ENCODE results near the gene STX8.

Gene STX8

DNA sequence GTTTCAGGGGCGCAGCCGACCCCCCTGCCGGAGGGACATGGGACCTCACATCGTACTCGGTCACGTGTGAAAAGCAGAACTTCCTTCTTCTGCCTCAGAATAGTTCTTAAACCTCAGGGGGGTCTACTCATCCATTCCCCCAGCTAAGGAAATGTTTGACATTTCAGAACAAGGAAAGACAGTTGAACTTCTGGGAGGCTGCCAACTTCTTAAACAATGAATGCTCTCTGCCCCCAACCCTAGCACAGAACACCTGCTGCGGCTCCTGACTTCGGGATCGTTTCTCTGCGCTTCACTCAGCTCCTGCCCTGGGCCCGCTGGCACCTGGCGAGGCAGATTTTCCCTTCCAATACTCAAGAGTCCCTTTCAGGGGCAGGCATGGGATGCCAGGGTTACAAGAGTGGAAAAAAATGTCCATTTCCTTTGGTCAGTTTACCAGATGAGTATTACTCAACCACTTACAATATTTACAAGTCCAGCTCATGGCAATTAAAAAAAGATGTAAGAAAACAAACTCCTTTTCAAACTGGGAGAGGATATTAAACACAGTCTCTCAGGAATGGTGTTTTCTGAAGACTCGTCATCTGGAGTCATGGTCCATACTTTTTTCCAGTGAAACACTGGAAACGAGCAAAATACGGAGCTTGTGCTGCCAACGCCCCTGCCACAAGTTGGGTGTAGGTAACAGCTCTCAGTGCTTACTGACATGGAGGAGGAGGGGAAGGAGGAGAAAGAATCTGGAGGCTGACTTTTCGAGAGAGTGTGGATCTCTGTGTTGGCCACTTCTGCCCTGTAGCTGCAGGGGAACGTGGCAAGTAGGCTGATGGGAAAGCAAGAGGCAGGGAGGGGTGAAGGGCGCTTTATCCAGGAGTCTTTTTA lies 318.6 kb downstream of the STX8 start:
- peak; percentile 24 for DNase-seq

GRCh38 chr17:9256361-9256750 lies 319.3 kb downstream of the STX8 start:
- DNase-seq, result no peak

DNA sequence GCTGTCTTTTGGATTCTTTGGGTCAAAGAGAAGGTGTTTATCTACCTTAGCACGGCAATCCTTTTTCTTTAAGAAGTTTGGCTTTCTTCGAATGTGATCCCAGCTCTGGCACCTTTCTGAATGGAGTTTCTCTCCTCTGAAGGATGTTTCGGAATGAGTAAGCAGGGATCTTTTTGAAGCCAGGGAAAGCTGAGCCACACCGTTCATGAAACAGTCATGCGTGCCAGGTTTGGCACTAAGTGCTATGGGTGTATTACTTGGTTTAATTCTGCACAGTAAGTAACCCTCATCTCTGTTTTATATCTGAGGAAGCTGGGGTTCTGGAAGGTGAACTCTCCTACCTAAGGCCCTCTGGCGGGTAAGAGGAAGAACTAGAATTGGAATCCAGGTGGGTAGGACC lies 319.8 kb downstream of the STX8 start:
- DNase-seq, result no peak

DNA sequence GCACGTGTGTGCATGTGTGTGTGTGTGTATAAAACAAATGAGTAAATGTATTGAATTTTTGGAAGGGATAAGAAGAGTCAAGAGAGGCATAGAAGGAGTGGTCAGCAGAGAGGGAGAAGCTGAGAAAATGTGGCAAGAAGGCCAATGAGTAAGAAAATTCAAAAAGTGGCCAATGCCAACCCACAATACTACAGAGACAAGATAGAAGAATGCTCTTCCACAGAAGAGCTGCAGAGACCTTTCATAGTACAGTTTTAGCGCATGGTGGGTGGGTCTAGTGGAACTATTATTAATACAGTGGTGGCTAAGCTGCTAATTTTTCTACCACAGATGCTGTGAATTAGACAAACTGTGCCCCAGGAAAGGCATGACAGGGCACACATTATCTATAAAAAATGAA lies 320.8 kb downstream of the STX8 start:
- no peak for DNase-seq

- no peak for DNase-seq
These were observed 322.3 kb downstream of the STX8 start for GRCh38 chr17:9253308-9253707.

GRCh38 chr17:9251273-9251672 lies 324.3 kb downstream of the STX8 start:
- DNase-seq, result peak; percentile 66

- no peak for DNase-seq
These were observed 326.2 kb downstream of the STX8 start for GRCh38 chr17:9249245-9249953.

GRCh38 chr17:9247401-9247938 lies 328.1 kb downstream of the STX8 start:
- DNase-seq, result no peak

DNA sequence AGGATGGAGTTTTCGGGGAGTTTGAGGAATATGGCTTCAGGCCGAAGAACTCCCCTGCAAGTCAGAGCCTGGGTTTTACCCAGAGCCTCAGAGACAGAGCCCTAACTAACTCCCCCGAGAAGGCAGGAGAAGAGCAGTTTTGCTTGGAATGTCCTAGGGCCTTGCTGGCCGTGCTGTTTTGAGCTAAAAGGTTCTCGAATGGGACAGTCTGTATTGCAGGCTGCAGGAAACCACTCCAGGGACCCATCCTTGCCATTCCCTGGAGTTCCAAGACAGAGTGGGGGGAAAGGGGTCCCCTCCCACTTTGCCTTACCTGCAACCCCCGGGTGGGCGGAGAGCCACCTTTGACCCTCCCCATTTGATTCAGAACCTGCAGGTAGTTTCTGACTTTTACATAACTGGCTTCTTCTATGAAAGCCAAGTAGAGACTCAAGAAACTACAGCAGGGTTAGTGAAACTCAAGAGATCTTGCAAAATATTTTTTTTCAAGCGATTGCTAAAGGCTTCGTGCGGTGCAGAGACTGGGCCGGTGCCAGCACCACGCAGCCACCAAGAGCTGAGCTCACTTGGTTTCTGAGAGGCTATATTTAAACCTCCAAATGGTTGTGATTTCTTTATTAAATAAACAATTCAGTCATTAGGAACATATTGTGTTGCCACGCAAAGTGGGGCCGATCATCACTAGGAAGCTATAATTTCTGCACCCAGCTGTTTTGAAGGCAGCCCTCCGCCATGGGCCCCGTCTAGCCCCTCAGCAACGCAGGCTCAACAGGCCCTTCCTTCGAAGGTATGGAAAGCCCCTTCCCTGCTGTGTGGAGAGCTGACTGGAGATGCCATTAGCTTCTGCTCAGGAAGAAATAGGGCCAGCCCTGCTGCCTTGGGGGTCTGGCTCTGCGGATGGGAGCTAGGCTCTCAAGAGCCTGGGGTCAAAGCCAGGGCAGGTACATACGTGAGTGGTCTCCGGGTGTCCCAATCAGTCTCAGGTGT lies 331.3 kb downstream of the STX8 start:
- no peak for DNase-seq

GRCh38 chr17:9242983-9243382 lies 332.6 kb downstream of the STX8 start:
- DNase-seq, result no peak

GRCh38 chr17:9242497-9242881 lies 333.1 kb downstream of the STX8 start:
- DNase-seq, result no peak

- no peak for DNase-seq
These were observed 333.7 kb downstream of the STX8 start for GRCh38 chr17:9241774-9242496.

DNA sequence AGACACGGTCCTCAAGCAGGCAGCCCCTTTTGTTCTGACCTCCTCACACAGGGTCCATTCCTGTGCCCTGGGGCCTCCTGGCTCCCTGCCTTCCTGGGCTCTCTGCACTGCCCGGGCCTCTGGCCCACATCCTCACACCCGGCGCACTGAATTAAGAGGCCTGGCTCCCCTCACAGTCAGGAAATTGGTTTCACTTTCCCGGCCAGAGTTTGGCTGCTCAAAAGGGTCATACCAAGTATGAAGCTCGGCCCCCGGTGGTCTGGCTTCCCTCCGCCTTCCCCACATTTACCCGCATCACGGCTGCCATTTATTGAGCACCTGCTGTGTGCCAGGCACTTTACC lies 334.3 kb downstream of the STX8 start:
- no peak for DNase-seq

- DNase-seq, result no peak
These were observed 334.8 kb downstream of the STX8 start for GRCh38 chr17:9240659-9241370.

GRCh38 chr17:9239793-9240658 lies 335.6 kb downstream of the STX8 start:
- DNase-seq, result peak; percentile 11

DNA sequence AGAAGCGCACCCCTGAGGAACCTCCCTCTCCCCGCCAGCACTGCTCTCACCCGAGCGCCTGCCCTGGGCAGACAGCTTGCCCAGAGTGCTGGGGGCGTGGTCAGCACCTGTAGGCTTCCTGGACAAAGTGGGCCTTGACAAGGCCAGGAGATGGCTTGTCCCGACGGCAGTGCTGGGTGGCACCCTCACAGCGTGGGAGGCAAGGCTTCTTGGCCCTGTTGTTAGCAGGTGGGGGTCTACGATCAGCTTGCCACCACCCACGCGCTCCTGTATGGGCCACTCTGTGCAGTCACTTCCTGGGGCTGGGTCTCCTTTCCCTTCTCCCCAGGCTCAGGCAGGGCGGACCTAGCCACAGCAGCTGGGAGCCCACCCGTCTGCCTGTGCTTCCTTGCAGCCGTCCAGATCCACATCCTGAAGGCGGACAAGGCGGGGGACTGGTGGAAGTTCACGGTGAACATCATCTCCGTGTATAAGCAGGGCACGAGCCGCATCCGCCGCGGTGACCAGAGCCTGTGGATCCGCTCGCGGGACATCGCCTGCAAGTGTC lies 336.3 kb downstream of the STX8 start:
- DNase-seq, result no peak

- DNase-seq, result no peak
These were observed 337.0 kb downstream of the STX8 start for GRCh38 chr17:9238340-9239245.

DNA sequence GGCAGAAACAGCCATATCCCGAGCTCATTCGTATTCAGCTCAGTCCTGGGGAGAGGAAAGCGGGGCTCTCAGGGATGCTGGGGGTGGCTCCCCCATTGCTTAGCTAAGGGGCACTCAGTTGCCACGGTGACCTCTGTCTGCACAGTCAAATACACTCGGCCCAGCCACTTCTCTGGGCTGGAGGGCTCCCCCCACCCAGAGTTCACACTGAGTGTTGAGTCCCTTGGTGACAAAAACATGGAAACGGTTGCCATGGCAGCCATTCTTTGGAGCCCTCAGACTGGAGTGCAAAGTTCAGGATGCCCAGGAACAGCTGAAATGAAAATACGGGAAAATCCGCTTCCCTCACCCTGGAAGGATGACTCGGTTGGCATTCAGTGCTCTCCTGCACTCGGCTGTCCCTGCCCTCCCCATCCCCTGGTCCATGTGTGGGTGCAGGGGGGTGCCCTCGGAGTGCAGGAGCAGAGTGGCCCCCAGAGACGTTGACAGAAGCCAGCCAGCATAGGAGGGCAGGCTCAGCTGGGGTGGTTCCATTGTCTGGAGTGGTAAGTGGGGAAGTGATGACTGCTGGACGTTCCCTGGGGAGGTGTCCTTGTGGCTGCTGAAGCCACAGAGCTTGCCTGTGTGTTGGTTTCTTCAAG lies 337.8 kb downstream of the STX8 start:
- DNase-seq, result no peak

DNA sequence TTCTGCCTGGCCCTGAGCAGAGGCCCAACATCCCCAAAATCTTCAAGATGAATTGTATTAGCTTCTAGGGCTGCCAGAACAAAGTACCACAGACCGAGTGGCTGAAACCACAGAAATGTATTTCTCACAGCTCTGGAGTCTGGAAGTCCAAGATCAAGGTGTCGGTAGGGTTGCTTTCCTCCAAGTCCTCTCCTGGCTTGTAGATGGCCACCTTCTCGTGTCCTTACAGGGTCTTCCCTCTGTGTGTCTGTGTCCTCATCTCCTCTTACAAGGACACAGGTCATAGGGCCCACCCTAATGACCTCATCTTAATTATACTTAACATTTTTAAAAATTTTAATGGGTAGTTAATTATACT lies 338.6 kb downstream of the STX8 start:
- DNase-seq, result no peak

Measured in DMS79 (cell line).